IMR-90 (cell line): Measurements from ENCODE around the gene YRDC.

Experiments used
- CHD1 ChIP-seq: IDR thresholded peaks from 2 replicates; pipeline ENCODE4 v1.6.1; 2012; ENCODE audit warnings: low read depth, low read length, improper control_type of control experiment
- MAFK ChIP-seq: IDR thresholded peaks from 2 replicates; pipeline ENCODE4 v1.6.1; 2012; ENCODE audit warnings: low read depth, low read length, improper control_type of control experiment
- POLR2A ChIP-seq: IDR thresholded peaks from 2 replicates; pipeline ENCODE4 v1.6.1; 2012; ENCODE audit warnings: mild to moderate bottlenecking, low read depth, low read length
- SMC3 ChIP-seq: fragments of 150-350 bp; IDR thresholded peaks from 2 replicates; pipeline ENCODE4 v1.6.1; 2016; ENCODE audit warnings: low read depth, mild to moderate bottlenecking, antibody characterized with exemption, low read length, moderate library complexity
- TF ChIP-seq, protein P1 (sequence below): conservative IDR thresholded peaks from 2 replicates; pipeline ENCODE4 v1.5.1; 2012; ENCODE audit warnings: mild to moderate bottlenecking, low read depth, low read length, improper control_type of control experiment
- TF ChIP-seq, protein P2 (sequence below): fragments of 150-350 bp; IDR thresholded peaks from 2 replicates; pipeline ENCODE4 v1.6.1; 2016; ENCODE audit warnings: low read depth, mild to moderate bottlenecking, low read length, moderate library complexity, borderline replicate concordance

DNA sequence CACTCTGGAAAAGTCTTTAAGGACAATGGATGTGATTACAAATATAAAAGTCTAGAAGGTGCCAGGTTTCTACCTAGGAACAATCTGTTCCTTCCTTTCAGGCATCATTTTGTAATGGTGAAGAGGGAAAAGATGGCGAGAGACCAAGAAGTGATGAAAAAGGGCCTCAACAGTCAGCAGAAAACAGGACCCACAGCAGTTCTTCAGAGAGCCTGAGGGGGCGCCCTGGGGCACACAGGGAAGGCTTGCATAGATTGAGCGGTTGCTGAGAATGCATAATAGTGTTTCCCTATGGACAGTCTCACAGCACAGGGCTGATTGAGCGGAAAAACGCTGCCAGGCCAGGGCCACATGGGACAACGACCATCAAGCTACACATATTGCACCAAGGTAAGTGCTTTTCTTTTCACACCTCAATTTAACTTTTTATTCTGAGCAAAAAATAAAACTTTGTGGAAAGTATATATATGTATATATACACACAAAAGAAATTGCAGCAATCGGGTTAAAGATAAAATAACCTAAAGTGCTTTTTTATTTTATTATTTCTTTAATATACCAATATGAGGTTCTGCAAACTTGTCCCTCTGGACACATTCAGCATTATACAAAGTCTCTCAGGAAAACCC lies 3.1 kb upstream of the YRDC start:
- TF ChIP-seq, protein P1, sequence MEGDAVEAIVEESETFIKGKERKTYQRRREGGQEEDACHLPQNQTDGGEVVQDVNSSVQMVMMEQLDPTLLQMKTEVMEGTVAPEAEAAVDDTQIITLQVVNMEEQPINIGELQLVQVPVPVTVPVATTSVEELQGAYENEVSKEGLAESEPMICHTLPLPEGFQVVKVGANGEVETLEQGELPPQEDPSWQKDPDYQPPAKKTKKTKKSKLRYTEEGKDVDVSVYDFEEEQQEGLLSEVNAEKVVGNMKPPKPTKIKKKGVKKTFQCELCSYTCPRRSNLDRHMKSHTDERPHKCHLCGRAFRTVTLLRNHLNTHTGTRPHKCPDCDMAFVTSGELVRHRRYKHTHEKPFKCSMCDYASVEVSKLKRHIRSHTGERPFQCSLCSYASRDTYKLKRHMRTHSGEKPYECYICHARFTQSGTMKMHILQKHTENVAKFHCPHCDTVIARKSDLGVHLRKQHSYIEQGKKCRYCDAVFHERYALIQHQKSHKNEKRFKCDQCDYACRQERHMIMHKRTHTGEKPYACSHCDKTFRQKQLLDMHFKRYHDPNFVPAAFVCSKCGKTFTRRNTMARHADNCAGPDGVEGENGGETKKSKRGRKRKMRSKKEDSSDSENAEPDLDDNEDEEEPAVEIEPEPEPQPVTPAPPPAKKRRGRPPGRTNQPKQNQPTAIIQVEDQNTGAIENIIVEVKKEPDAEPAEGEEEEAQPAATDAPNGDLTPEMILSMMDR: peak; percentile 79
- TF ChIP-seq CHD1: no peak
- peak; percentile 30; the same call in 1 of the 2 replicates for TF ChIP-seq SMC3
- TF ChIP-seq, protein P2, sequence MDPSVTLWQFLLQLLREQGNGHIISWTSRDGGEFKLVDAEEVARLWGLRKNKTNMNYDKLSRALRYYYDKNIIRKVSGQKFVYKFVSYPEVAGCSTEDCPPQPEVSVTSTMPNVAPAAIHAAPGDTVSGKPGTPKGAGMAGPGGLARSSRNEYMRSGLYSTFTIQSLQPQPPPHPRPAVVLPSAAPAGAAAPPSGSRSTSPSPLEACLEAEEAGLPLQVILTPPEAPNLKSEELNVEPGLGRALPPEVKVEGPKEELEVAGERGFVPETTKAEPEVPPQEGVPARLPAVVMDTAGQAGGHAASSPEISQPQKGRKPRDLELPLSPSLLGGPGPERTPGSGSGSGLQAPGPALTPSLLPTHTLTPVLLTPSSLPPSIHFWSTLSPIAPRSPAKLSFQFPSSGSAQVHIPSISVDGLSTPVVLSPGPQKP: no peak
- no peak for TF ChIP-seq POLR2A
- TF ChIP-seq MAFK: peak; percentile 80
